Astrocyte of the spinal cord (primary cell): Measurements from ENCODE around the gene TENM4.
A peak's percentile ranks its signal among the peaks of the same experiment; 100 is the strongest.

Experiments used
- DNase-seq: peaks from one replicate; pipeline ENCODE4 v3.0.0; 2011; ENCODE audit warnings: low read depth, low spot score
- H3K4me3 ChIP-seq: 2 replicates; pipeline ENCODE4 v1.5.1; 2011; ENCODE audit warnings: low read depth, mild to moderate bottlenecking, low read length, moderate library complexity
- CTCF ChIP-seq: IDR thresholded peaks from 2 replicates; pipeline ENCODE4 v1.5.1; 2012; ENCODE audit warnings: low read depth, mild to moderate bottlenecking, low read length, inconsistent platforms
- in situ Hi-C: cut with HindIII; loops from 2 replicates; pipeline ENCODE4 v1.10.0; 2017; ENCODE audit warnings: low sequenced_read_pairs

Gene TENM4

GRCh38 chr11:79155237-79155636, 285.6 kb downstream of the TENM4 start:
- H3K4me3 ChIP-seq: no peak overlapping the region
- DNase-seq: no peak
- TF ChIP-seq CTCF: no peak
- in situ Hi-C loops: no loop called here

- in situ Hi-C loops: no loop called here
- DNase-seq: peak; percentile 59
- no peak overlapping the region for H3K4me3 ChIP-seq
- no peak for TF ChIP-seq CTCF
These were observed 288.3 kb downstream of the TENM4 start for GRCh38 chr11:79152511-79152910.

DNA sequence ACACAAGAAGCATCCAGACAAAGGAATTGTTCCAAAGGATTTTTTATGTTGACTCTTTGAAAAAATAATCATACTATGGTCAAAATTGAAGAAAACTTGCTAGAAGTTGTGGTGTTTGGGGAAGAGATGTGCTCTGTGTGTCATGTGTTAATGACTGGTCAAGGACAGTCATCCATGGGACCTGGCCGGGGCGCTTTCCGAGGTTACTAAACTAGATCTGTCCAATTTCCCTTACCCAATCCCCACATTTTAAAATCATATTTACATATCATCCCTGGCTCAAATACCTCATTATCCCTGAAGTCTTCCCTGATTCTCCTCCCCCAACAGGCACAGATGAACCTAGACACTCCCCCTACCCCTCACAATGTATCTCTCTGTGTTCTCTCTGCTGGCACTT, 289.4 kb downstream of the TENM4 start:
- no peak for TF ChIP-seq CTCF

GRCh38 chr11:79150966-79151365, 289.9 kb downstream of the TENM4 start:
- DNase-seq: peak; percentile 62

More for the DNA sequence above, 289.4 kb downstream of the TENM4 start:
- DNase-seq: no peak
- no peak overlapping the region for H3K4me3 ChIP-seq
- in situ Hi-C loops: no loop called here

GRCh38 chr11:79150320-79150719, 290.5 kb downstream of the TENM4 start:
- no peak for DNase-seq
- in situ Hi-C loops: no loop called here
- no peak overlapping the region for H3K4me3 ChIP-seq
- no peak for TF ChIP-seq CTCF

More at GRCh38 chr11:79150966-79151365, 289.9 kb downstream of the TENM4 start:
- in situ Hi-C loops: no loop called here
- no peak for TF ChIP-seq CTCF
- no peak overlapping the region for H3K4me3 ChIP-seq

- no peak for TF ChIP-seq CTCF
- no peak overlapping the region for H3K4me3 ChIP-seq
- in situ Hi-C loops: no loop called here
- DNase-seq: no peak
These were observed 293.1 kb downstream of the TENM4 start for GRCh38 chr11:79147731-79148130.

- DNase-seq: no peak
- in situ Hi-C loops: no loop called here
- TF ChIP-seq CTCF: no peak
- no peak overlapping the region for H3K4me3 ChIP-seq
These were observed 293.8 kb downstream of the TENM4 start for GRCh38 chr11:79147011-79147410.
